ENCODE data around the gene RNF168.
"Not testable (repeated sequence)": the region's sequence is repeated elsewhere in the genome, so short reads cannot be mapped to it uniquely, and the experiment has no call there.

Gene RNF168

GRCh38 chr3:196513697-196514349, 10.3 kb upstream of the RNF168 start:
- Histone ChIP-seq H3K27ac (no peak overlapping the region), H3K36me3 (ENCODE audit: insufficient read depth) (no peaks in the 10 kb centered on the region), H4K20me1 (ENCODE audit: insufficient read depth) (no peaks in the 10 kb centered on the region), H3K9ac (no peak overlapping the region), H3K4me2 (no peak overlapping the region), H2AFZ (ENCODE audit: low read depth) (no peak overlapping the region), H3K27me3 (ENCODE audit: insufficient read depth, low read depth) (no peaks in the 10 kb centered on the region), H3K4me3 (IDR thresholded peaks at IDR 0.05; ENCODE audit: insufficient read depth, low read depth, low read length) (no peak overlapping the region), H3K4me1 (ENCODE audit: low read depth, poor library complexity, severe bottlenecking) (peaks cover 44% of the 10 kb centered on the region), H3K79me2 (ENCODE audit: insufficient read depth, low read depth) (no peaks in the 10 kb centered on the region)
- no peak for TF ChIP-seq CTCF (conservative IDR thresholded peaks at IDR 0.05; ENCODE audit: low read depth, low read length)

- Histone ChIP-seq H3K4me2 (peak overlapping the region; percentile 31), H3K4me1 (ENCODE audit: low read depth, poor library complexity, severe bottlenecking) (peaks cover 24% of the 10 kb centered on the region)
- not testable (repeated sequence) for H3K9ac ChIP-seq
Measured at GRCh38 chr3:196511646-196512425, 8.3 kb upstream of the RNF168 start.

GRCh38 chr3:196511108-196511507, 7.5 kb upstream of the RNF168 start:
- not testable (repeated sequence) for H3K4me2 ChIP-seq; H4K20me1 ChIP-seq (ENCODE audit: insufficient read depth); H3K4me3 ChIP-seq (IDR thresholded peaks at IDR 0.05; ENCODE audit: insufficient read depth, low read depth, low read length); H2AFZ ChIP-seq (ENCODE audit: low read depth); H3K9ac ChIP-seq; H3K79me2 ChIP-seq (ENCODE audit: insufficient read depth, low read depth); H3K27me3 ChIP-seq (ENCODE audit: insufficient read depth, low read depth); H3K27ac ChIP-seq; H3K36me3 ChIP-seq (ENCODE audit: insufficient read depth)
- peaks cover 20% of the 10 kb centered on the region for H3K4me1 ChIP-seq (ENCODE audit: low read depth, poor library complexity, severe bottlenecking)

More at GRCh38 chr3:196511646-196512425, 8.3 kb upstream of the RNF168 start:
- H2AFZ ChIP-seq (ENCODE audit: low read depth); H3K4me3 ChIP-seq (IDR thresholded peaks at IDR 0.05; ENCODE audit: insufficient read depth, low read depth, low read length); H3K36me3 ChIP-seq (ENCODE audit: insufficient read depth); H4K20me1 ChIP-seq (ENCODE audit: insufficient read depth); H3K27me3 ChIP-seq (ENCODE audit: insufficient read depth, low read depth); H3K27ac ChIP-seq; H3K79me2 ChIP-seq (ENCODE audit: insufficient read depth, low read depth): not testable (repeated sequence)

- Histone ChIP-seq H3K36me3 (ENCODE audit: insufficient read depth) (no peaks in the 10 kb centered on the region), H3K4me1 (ENCODE audit: low read depth, poor library complexity, severe bottlenecking) (peaks cover 6% of the 10 kb centered on the region), H3K27me3 (ENCODE audit: insufficient read depth, low read depth) (no peaks in the 10 kb centered on the region; the same call in 1 of the 2 replicates), H3K27ac (no peak overlapping the region), H3K79me2 (ENCODE audit: insufficient read depth, low read depth) (peaks cover 16% of the 10 kb centered on the region), H2AFZ (ENCODE audit: low read depth) (no peak overlapping the region), H3K4me2 (no peak overlapping the region), H4K20me1 (ENCODE audit: insufficient read depth) (peaks cover 4% of the 10 kb centered on the region), H3K4me3 (IDR thresholded peaks at IDR 0.05; ENCODE audit: insufficient read depth, low read depth, low read length) (no peak overlapping the region), H3K9ac (no peak overlapping the region)
- no peak for TF ChIP-seq CTCF (conservative IDR thresholded peaks at IDR 0.05; ENCODE audit: low read depth, low read length)
Measured at GRCh38 chr3:196506687-196507086, 3.1 kb upstream of the RNF168 start.

GRCh38 chr3:196504556-196504955, 988 bp upstream of the RNF168 start:
- Histone ChIP-seq H3K36me3 (ENCODE audit: insufficient read depth) (no peaks in the 10 kb centered on the region), H3K4me3 (IDR thresholded peaks at IDR 0.05; ENCODE audit: insufficient read depth, low read depth, low read length) (no peak overlapping the region), H3K79me2 (ENCODE audit: insufficient read depth, low read depth) (peaks cover 38% of the 10 kb centered on the region), H3K4me1 (ENCODE audit: low read depth, poor library complexity, severe bottlenecking) (peaks cover 19% of the 10 kb centered on the region), H3K27ac (no peak overlapping the region; the same call in 1 of the 2 replicates), H2AFZ (ENCODE audit: low read depth) (peak overlapping the region; percentile 67; the same call in 1 of the 2 replicates), H4K20me1 (ENCODE audit: insufficient read depth) (peaks cover 11% of the 10 kb centered on the region), H3K27me3 (ENCODE audit: insufficient read depth, low read depth) (no peaks in the 10 kb centered on the region; the same call in 1 of the 2 replicates), H3K9ac (no peak overlapping the region), H3K4me2 (peak overlapping the region; percentile 97; the same call in 1 of the 2 replicates)
- no peak for TF ChIP-seq CTCF (conservative IDR thresholded peaks at IDR 0.05; ENCODE audit: low read depth, low read length)

GRCh38 chr3:196504077-196504398, 470 bp upstream of the RNF168 start:
- peaks cover 11% of the 10 kb centered on the region for H4K20me1 ChIP-seq (ENCODE audit: insufficient read depth)
- H3K4me2 ChIP-seq: peak overlapping the region; percentile 97
- H3K27ac ChIP-seq: peak overlapping the region; percentile 76; the same call in 1 of the 2 replicates
- peaks cover 19% of the 10 kb centered on the region for H3K4me1 ChIP-seq (ENCODE audit: low read depth, poor library complexity, severe bottlenecking)
- not testable (repeated sequence) for H3K4me3 ChIP-seq (IDR thresholded peaks at IDR 0.05; ENCODE audit: insufficient read depth, low read depth, low read length); H3K27me3 ChIP-seq (ENCODE audit: insufficient read depth, low read depth); H3K36me3 ChIP-seq (ENCODE audit: insufficient read depth)
- peaks cover 43% of the 10 kb centered on the region for H3K79me2 ChIP-seq (ENCODE audit: insufficient read depth, low read depth)
- peak overlapping the region; percentile 65; the same call in 1 of the 2 replicates for H3K9ac ChIP-seq
- peak overlapping the region; percentile 67; the same call in 1 of the 2 replicates for H2AFZ ChIP-seq (ENCODE audit: low read depth)
